IPS-11a (cell line): ENCODE results near the gene PCBP3.
"Not testable (repeated sequence)": the region's sequence is repeated elsewhere in the genome, so short reads cannot be mapped to it uniquely, and the experiment has no call there.

ENCODE experiments used
- H3K4me3 ChIP-seq: one replicate; pipeline ENCODE4 v1.5.1; 2013; ENCODE audit warnings: low read depth, low read length, control low read depth

PCBP3 gene

DNA sequence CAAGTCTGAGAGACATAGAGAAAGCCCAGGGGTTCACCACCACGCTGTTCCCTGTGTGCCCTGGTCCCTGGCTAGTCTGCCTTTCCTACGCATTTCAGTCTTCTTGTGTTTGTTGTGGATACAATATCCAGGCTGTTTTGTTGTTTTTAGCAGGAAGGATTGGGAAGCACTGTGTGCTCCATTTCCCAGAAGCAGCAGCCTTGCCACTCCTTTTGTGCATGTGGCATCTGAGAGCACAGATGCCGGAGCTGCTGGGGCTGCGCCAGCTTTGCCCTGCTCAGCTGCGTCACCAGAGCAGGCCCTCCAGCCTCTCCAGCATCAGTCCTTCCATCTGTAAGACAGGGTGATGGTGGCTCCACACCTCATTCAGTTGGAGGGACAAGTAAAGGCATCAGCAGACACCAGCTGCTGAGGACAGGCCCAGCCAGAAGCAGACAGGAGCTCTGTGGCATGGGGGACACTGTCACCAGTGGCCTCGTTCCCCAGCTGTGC lies 243.6 kb downstream of the PCBP3 start:
- H3K4me3 ChIP-seq = no peak overlapping the region

DNA sequence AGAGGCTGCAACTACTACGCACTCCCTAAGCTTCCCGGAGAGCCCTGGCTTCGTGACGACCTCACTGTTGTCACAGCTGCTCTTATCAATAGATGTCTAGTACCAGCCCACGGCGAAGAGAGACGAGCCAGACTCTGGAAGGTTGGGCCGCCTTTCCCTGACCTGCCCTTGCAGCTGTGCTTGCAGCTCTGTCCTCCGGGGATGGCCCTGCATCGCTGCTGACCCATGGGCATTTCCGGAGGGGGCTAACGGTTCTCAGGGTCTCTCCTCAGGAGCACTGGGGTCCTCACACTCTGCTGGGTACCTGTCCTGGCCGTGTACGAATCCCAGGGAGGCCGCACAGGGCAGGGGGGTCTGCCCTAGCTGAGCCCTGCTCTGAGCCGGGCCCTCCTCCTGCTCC lies 244.3 kb downstream of the PCBP3 start:
- no peak overlapping the region for H3K4me3 ChIP-seq

DNA sequence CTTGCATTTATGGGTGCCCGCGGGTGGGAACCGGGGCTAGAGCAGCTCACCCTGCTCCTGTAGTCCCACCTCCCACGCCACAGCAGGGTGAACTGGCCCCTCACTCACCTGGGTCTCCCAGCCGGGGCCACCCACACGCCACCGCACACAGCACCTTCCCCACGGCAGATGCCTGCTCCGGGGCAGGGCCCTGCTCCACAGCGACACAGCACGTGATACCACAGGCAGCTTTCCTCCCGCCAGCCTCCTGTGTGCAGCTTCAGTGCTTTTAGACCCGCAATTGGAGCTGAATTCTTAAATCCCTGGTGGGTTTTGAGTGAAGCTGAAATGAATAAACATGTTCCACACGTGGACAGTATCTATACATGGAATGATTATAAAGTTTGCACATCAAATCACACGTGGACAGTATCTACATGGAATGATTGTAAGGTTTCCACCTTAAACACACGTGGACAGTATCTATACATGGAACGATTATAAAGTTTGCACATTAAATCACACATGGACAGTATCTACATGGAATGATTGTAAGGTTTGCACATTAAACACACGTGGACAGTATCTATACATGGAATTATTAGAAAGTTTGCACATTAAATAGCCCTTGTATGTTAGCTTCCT lies 245.0 kb downstream of the PCBP3 start:
- H3K4me3 ChIP-seq = no peak overlapping the region

DNA sequence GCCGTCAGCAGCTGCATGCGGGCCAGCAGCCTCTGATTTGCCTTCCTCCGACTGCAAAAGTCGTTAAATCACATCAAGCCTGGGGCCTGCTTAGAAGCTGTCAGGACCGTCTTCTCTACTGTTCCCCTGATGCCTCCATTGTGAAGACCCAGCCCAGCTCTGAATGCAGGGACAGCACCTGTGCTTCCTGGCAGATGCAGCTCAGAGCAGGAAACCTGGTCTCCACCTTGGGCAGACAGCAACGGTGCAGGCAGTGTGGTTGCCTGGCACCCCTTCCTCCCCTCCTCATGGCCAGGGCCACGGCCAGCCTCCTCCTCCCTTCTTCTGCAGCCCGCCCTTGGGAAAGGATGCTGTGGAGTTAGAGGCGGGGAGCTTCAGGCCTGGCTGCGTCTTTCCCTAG lies 245.7 kb downstream of the PCBP3 start:
- no peak overlapping the region for H3K4me3 ChIP-seq

DNA sequence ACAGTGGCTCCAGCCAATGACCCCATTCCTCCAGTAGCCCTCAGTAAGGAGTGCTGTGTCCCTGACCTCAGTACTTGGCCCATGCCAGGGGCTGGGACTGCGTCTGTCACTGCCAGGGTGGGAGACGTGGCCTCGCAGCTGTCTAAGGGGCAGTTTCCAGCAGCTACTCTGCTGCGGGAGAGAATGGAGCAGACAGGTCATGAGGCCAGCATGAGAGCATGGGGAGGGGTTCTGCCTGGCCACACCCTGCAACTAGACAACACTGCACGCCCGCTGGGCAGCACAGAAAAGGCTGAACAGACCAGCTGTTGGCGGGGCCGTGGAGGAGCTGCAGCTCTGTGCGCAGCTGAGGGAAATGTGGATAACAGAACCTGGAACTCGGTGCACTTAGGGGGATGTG lies 246.4 kb downstream of the PCBP3 start:
- H3K4me3 ChIP-seq = no peak overlapping the region

DNA sequence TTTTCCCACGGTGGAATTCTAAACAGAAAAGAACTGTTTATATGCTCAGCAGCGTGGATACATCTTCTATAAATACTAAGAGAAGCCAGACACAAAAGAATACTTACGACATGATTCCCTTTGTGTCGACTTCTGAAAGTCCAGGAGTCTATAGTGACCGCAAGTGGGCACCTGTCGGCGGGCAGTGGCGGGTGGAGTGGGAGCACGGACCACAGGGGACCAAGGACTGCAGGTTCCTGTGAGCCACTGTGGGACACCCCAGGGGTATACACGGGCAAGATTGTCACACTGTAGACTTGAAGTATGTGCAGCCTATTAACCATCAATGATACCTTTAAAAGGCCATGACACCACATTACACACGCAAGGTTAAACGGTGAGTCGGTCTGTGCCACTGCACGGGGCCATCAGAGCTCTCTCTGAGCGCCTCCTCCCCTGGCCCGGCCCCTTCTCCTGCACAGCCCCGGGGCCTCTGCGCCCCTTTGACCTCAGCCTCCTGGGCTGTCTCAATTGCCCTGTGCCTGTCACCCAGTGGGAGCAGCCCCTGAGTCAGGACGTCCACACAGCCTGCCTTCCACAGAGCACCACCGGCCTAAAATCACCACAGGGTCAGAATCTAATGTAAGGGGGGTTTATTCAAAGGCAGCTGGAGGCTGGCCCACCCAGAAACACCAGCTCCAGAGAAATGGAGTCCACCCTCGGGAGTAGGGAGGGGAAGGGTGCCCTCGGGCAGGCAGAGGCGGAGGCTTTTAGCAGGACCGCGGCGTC lies 248.0 kb downstream of the PCBP3 start:
- H3K4me3 ChIP-seq = no peak overlapping the region

DNA sequence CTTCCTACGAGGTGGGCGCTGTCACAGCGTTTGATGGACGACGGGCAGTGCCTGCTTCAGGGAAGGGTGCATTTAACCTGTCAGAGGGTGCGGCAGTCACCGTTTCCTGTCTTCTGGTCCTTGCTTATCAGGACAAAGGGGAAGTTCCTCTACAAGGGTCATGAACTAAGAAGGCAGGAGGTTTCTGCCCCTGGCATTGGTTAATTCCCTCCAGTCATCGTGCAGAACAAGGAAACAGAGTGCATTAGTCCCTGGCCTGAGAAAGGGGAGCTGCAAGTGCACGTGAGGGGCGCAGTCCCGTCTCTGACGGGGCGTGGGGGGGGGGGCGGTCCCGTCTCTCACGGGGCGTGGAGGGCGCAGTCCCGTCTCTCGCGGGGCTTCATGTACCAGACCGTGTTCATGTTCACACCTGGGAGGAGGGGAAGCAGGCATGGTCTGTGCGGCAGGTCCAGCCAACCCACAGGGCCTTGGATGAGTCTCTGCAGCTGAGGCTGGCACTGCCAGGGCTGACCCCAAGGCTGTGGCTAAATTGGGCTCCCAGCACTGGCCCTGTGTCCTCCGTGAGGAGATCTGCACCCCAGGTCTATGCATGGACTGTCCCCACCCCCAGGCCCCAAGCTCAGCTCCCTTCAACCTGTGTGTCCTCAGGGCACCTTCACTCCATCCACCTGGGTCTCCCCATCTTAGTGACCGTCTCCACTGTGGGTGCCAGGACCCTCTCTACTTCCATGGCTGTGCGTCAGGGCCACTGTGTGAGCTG lies 248.8 kb downstream of the PCBP3 start:
- no peak overlapping the region for H3K4me3 ChIP-seq

DNA sequence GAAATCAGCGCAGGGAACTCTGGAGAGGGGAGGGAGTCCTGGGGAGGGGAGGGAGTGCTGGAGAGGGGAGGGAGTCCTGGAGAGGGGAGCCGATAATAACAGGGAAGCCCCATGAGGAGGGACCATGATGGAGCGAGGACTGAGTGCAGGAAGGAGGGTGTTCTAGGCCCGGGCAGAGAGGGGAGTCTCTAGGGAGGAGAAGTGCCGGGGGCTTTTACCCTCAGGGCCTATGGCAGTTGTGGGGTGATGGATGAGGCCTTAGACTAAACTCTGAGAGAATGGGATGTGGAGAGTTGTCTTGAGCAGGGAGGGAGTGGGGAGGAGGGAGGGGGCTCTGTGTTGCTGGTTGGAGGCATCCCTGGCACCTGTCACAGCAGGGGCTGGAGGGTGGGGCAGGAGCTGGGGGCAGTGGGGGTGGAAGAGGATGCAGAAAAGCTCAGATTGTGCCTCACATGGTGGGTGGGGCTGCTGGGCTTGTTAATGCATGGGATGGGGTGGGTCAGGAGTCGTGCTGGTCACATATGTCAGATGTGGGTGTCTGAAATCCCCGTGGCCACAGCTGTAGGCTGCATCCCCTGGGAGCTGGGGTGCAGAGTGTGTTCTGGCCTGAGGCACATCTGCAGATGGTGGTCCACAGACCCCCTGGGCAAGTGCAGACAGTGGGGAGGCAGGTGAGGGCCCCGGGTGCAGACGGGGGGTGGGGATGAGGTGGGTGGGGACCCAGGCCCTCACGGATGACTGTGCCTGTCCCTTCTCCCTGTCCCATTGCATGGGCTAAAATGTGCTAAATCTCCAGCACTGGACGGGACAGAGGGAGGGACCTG lies 249.6 kb downstream of the PCBP3 start:
- no peak overlapping the region for H3K4me3 ChIP-seq

DNA sequence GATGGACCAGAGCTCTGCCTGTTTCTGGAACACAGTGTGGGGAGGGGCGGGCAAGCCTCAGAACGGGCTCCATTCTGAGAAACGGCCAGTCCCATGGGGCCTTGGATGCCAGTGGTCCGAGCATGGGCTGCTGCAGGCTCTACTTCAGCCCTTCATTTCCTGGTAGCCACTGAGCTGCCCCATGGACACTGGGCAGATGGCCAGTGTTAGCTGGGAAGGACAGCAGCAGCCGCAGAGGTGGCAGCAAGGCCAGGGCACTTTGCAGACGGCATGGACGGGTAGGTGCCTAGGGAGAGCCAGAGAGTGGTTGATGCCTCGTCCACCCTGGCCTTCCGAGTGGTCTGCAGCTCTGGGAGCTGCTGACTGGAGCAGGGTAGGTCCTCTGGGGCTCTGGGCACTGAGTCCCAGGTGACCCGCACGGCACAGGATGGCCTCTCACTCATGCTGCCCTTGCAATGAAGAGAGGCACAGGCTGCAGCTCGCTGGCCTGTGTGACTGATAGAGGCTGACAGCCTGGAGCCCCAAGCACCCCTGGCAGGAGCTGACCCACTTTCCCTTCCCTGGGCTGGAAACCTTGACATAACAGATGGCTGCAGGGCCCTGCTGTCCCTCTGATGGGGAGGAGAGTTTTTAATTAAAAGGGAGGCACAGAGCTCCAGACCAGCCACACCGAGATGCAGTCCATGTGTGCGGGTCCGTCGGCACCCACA lies 250.4 kb downstream of the PCBP3 start:
- H3K4me3 ChIP-seq = no peak overlapping the region

DNA sequence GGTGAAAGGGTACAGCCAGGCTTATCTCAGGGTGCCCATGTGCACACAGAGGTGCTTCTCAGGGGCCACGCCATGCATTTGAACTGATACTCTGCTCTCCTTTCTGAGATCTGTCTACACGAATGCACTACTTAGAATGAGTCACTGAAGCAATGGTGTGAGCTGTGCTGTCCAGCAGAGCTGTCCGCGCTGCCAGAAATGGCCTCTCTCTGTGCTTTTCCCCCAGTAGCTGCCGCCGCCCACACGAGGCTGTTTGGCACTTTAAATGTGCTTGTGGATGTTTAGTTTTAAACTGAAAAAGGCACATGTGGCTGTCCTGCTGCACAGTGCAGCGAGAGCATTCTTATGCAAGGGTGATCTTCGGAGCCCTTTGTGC lies 250.9 kb downstream of the PCBP3 start:
- H3K4me3 ChIP-seq = no peak overlapping the region

DNA sequence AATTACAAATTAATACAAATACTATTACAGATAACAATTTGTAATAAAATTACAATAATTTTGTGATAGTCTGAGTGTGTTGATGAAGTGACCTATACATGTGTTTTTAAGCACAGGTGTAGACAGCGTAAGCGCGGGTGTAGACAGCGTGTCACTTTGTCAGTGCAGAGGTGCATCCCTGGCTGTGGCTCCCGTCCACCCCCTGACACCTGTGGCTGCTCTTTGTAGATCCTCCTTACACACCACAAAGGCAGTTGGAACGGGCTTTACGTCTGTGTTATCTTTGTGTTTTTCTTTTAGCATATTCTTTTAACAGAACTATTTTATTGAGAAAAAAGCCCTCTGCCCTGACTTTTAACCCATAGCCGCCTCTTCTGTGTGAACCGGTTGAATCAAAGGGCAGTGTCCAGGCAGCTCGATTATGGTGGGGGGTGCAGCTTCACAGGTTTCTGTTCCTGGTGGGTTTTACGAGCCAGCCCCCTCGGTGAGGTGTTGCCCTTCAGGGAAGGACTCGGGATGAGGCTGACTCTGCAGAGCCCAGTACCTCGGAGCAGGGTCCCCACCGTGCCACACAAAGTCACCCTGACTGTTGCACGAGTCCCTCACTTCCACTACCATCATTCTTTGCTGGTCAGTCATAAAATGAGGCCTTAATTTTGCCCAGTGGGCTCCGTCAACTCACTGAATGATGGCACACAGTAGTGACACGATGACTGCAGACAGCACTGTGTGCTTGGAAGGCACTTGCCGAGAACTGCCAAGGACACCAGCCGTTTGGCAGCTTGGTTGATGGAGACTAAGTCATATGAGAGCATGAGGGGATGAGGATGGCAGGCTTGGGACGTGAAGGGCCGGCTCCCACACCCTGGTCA lies 251.6 kb downstream of the PCBP3 start:
- no peak overlapping the region for H3K4me3 ChIP-seq

DNA sequence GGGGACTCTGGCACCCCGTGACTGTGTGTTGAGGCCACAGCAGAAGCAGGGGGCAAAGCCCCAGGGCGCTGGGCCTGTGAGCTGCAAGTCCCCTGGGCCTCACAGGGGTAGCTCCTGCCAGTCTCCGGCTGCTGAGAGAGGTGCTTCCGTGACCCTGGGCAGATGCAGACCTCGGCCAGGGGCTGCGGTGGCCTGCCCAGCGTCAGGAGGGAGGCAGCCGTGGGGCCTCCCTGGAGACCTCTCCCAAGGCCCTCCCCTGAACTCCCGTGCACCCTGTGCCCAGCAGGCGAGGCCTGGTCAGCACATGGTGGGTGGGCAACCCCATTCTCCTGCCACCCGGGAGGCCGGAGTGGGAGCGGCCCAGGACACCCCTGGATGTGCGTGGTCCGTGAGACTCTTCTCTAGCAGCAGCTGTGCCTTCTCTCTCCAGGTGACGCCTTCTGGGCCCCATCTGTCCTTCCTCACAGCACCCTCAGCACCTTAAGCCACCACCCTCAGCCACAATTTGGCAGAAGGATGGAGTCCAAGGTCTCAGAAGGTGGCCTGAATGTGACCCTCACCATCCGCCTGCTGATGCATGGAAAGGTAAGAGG lies 252.3 kb downstream of the PCBP3 start:
- no peak overlapping the region for H3K4me3 ChIP-seq

DNA sequence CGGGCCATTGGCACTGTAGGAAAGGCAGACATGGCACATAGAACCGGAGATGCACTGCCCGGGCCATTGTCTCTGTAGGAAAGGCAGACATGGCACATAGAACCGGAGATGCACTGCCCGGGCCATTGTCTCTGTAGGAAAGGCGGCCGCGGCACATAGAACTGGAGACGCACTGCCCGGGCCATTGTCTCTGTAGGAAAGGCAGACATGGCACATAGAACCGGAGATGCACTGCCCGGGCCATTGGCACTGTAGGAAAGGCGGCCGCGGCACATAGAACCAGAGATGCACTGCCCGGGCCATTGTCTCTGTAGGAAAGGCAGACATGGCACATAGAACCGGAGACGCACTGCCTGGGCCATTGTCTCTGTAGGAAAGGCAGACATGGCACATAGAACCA lies 252.9 kb downstream of the PCBP3 start:
- not testable (repeated sequence) for H3K4me3 ChIP-seq

DNA sequence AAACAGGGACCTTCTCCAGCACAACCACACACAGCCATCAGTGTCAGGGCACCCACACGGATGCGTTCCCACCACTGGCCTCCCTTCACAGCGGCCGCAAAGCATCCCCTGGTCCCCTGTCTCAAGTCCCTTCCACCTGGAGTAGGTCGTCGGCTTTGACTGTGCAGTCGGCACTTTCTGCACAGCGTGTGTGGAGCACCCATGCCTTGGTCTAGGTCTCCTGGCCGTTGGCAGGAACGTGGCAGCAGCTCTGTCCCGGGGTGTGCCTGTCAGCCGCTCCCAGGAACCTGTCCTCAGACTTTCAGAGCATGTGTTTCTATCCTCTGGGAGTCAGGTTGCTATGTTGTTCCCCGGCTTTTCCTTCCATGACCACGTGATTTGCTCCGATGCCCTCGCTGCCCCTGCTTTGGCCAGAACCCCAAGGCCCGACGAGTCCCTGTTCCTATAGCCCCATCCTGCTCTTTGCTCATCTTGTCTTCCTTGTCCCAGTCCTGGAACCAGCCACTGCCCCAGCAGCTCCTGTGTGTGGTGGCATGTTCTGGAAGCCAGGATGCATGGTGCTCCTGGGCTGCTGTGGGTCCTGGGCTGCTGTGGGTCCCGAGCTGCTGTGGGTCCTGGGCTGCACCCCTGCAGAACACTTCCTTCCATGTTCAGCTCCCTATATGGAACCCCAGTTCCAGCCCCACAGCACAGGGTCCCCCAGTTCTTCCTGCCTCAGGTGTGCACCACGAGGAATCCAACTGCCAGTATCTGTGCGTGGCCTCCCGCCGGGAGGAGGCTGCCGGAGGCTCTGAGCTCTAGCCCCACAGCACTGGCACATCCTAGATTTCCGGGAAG lies 253.9 kb downstream of the PCBP3 start:
- no peak overlapping the region for H3K4me3 ChIP-seq

DNA sequence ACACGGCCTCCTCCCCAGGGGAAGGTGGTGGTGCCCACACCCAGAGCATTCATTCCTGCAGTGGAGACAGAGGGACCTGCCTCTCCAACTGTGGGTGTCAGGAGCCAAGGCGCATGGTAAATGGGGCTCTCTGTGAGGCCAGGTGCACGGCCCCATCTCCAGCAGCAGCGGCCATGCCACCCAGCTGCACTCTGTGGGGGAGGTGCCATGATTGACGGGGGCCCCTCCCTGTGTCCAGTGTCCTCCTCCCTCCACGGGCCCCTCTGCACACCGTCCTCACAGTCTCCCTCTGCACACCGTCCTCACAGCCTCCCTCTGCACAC lies 254.5 kb downstream of the PCBP3 start:
- H3K4me3 ChIP-seq = no peak overlapping the region

DNA sequence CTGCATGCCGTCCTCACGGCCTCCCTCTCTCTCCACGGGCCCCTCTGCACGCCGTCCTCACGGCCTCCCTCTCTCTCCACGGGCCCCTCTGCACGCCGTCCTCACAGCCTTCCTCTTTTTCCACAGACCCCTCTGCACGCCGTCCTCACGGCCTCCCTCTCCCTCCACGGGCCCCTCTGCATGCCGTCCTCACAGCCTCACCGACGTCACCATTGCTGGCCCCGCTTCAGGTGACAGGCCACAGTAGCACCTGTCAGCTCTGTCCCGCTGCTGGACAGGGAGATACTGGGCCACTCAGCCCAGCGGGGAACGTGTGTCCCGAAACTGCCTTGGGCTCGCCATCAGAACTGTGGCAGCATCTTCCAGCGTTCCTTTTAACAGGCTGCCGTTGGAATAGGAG lies 255.3 kb downstream of the PCBP3 start:
- no peak overlapping the region for H3K4me3 ChIP-seq

DNA sequence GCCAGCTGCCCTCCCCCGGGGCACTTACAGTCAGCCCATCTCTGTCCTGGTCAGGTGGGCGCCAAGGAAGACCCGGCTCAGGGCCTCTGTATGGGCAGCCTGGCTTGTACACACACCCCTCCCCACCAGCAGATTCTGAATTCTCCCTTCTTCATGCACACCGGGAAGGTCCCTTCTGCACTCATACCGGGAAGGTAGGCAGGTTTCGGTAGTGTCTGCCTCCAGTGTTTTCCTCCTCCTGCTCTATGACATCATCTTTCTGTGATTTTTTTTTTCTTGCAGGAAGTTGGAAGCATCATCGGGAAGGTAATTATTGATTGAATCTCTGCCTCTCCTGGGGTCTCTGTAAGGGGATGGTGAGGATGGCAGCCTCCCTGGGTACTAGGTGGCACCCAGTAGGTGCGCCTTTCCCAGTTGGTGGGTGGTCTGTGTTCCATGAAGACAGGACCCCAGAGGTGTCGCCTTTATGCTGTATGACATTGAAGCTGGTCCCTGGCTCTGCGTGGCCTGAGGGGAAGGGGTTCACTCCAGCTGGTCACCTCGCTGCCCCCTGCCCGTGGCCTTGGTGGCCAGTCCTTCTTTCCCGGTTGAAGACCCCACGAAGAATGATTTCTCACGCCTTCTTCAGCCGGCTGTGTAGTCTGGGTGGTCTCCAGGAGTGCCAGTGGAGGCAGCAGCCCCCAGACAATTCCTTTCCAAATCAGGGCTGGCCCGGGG lies 255.9 kb downstream of the PCBP3 start:
- no peak overlapping the region for H3K4me3 ChIP-seq
